ENCODE results near the gene TNIK.
"Not testable (repeated sequence)": the region's sequence is repeated elsewhere in the genome, so short reads cannot be mapped to it uniquely, and the experiment has no call there.

TNIK gene

GRCh38 chr3:171380711-171381425, 79.3 kb downstream of the TNIK start:
- DNase-seq: no peak

GRCh38 chr3:171379961-171380483, 80.2 kb downstream of the TNIK start:
- no peak for DNase-seq

DNA sequence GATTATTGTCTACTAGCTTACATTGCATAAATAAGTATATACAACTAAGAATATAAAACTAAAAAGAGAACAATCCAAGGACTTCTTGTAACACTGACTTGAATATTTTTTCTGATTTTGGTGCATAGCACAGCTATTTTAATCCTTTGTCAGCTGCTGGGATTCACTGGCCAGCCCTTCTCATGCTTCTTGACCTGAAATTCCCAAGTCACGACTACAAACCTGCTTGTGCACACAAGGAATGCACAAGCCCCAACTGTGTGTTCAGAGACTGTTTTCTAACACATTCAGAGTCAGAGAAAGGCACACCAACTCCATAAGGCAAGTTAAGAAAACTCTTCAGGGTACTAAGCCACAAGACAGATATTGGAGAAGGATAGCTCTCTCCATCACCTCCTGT, 80.9 kb downstream of the TNIK start:
- no peak for DNase-seq

GRCh38 chr3:171378586-171378985, 81.6 kb downstream of the TNIK start:
- DNase-seq: no peak

DNA sequence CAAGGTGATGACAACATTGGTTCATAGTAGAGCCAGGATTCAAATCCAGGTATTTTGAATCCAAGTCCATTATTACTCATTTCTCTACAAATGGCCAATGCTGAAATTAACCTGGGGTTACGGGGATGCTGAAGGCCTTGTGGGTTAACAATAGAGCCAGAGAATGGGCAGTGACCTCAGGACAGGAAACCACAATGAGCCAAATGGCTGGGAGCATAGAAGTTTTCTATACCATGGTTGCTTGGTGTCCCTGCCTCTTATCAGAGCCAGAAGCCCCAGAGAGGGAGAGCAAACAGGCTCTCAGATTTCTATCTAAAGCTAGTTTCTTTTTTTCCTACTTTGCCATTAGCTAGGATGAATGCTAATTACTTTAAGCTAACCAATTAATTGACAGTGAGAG, 82.3 kb downstream of the TNIK start:
- DNase-seq: no peak

- DNase-seq: no peak
Observed at GRCh38 chr3:171376596-171376947, 83.6 kb downstream of the TNIK start.

DNA sequence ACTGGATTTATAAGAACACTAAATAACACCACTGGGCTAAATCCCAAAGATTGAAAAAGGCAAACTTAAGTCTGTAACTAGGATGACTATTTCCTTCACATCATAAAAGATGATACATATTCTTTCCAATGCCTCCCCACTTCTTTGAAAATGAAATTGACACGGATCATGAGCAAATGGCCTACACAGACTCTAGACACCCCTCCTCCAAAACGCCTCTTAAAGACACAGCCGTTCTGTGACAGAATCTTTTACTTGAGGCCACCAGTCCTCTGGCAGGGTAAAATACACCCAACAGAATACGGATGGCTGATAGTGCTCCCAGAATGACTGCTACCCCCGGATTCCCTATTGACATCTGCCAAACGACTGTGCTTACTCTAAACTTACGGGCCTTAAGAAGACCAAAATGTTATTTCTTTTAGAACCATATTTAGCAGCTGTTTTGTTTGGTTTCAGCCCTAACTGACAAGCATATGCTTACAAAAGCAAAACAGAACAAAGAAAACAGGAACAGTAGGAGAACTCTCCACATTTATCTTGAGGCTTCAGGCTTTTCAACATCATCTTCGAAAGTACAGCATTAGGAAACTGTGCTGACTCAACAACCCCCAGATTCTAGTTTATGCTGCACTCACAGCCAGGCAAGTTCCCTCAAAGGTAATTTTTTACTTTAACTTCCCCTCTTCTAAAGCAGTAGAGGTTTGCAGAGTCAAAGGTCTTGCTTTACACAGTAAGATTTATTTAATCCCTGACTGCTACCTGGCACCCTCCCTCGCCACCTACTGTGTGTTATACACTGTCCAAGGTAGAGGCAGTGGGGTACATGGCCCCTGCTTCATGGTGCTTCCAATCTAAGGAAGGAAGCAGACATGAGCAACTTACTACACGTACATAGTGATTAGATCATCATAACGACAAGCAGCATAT, 84.3 kb downstream of the TNIK start:
- no peak for DNase-seq

GRCh38 chr3:171374661-171375285, 85.4 kb downstream of the TNIK start:
- no peak for DNase-seq

DNA sequence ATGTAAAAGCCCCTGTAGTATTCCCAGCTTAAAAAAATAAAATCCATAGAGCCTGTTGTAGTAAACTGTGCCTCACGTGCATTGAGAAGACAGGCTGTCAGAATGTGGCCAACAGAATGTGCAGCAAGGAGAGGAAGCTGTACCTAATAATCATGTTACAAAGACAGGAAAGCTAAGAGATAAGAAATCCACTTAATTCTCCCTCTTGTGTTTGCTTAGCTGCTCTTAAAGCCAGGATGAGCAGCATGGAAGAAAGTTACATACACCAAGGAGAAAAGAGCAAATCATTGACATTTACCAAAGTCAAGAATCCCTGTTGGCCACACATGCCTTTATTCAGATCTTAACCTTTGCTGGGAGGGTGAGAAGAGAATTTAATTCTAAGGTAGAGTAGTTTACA, 85.9 kb downstream of the TNIK start:
- DNase-seq: no peak

GRCh38 chr3:171373711-171374110, 86.5 kb downstream of the TNIK start:
- no peak for DNase-seq

DNA sequence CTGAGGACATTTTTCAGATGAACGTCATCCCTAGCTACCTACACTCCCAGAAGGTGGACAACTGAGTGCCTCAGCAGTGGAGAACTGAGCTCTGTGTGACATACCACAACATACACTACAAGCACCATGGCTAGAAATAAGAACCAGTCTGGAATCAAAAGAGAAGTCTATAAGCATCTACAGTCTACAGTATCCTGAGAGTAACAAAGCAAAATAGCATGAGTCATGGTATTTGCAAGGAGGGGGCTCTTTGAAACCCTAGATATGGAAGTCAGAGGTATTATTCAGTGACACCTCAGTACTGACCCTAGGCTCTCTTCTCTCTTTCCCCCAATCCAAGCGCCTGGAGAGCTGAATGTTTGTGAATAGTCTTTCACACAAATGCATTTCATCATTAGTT, 87.5 kb downstream of the TNIK start:
- no peak for DNase-seq

- no peak for DNase-seq
Observed at GRCh38 chr3:171371354-171371753, 88.9 kb downstream of the TNIK start.

DNA sequence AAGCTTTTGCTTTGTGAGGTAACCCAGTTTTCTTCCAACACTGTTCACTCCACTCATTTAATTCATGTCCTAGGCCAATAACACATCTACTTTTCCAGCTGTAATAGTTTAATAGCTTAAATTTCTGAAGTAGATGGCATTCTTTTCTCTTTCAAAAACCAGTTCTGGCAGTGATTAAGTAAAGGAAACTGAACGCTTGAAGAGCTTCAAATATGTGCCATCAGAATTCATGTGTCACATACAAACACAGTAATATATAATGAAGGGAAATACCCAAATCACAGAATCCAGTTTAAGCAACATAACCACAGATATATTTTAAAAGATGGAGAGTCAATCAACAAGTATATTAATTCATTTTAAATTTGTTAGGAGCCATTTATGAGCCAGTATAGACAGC, 91.0 kb downstream of the TNIK start:
- DNase-seq: no peak

DNA sequence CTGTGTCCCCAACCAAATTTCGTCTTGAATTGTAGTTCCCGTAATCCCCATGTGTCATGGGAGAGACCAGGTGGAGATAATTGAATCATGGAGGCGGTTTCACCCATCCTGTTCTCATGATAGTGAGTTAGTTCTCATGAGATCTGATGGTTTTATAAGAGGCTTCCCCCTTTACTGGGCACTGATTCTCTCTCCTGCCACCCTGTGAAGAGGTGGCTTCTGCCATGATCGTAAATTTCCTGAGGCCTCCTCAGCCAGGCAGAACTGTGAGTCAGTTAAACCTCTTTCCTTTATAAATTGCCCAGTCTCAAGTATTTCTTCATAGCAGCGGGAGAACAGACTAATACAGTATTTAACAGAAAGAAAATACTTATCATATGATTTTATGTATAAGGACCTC, 93.5 kb downstream of the TNIK start:
- not testable (repeated sequence) for DNase-seq

DNA sequence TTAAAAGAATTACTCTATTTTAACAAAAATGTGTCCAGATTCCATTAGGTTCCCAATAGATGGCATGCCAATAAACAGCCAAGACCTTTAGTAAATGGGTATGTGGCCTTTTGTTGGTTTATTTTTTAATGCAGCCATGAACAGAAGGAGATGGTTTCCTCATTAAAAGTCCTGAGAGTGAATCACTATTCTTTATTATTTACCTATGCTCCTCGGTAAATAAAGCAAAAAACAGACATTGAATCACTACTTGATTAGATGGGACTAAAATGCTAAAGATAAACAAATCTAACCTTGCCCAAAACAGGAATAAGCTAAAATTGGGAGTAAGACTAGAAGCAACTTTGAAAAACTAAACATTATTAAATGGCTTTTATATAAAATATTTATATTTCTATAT, 94.2 kb downstream of the TNIK start:
- DNase-seq: no peak

GRCh38 chr3:171365489-171365888, 94.7 kb downstream of the TNIK start:
- peak; percentile 37 for DNase-seq

GRCh38 chr3:171364500-171364899, 95.7 kb downstream of the TNIK start:
- DNase-seq: no peak

GRCh38 chr3:171363202-171363601, 97.0 kb downstream of the TNIK start:
- DNase-seq: no peak

DNA sequence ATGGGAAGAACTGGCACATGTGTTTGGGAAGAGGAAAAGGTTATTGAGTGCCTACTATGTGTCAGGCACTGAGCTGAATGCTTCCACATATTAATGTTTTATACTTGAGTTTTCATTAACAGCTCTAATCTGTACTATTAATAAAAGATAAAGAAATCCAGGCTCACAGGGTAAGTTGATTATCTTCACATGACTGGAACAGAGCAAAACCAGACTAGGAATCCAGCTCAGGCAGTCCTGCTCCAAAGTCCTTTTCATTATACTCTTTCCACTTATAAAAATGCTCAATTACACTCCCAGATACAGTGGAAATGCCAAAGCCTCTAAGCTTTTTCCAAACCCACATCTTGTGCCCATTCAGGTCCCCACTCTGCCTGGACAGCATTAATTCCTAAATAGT, 97.6 kb downstream of the TNIK start:
- no peak for DNase-seq

GRCh38 chr3:171358881-171359198, 101.4 kb downstream of the TNIK start:
- DNase-seq: no peak

- no peak for DNase-seq
Observed at GRCh38 chr3:171358181-171358880, 101.9 kb downstream of the TNIK start.

DNA sequence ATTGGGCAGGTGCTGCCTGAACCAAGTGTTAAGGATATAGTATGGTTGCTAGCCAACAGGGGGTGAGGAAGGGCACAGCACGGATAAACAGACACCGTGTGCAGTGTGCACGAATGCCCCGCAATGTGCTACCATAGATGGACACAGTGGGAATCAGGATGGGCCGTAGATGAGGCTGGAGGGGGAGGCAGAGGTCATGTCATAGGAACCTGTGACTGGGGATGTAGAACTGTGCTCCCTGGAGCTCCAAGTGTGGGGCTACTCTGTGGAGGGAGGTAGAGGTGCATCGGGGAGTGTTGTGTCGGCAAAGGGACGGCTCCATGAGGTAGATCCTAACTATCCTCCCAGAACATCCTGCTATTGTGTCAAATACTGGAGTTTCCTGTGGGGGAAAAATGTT, 102.5 kb downstream of the TNIK start:
- no peak for DNase-seq

DNA sequence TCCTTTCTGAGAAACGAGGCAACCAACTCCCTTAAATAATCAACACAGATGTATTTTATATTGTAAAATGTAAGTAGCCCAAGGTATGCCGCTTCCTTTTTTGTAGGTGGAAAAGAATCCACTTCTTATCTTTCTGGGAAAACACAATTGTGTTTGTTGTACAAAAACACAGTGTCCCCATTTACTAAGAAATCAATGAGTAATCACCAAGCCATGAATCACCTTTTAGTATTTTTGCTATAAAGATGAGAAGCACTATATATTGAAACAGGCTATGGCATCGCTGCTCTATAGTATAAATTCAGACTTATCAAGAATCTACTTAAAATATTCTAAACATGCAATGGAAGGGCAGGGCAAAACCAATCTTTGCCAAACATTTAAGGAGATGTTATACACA, 104.0 kb downstream of the TNIK start:
- no peak for DNase-seq
